Measurements from ENCODE around the gene FRYL. TPM values are rescaled to one million over a fixed set of nuclear protein-coding genes. Genes with fewer than 3 reads are reported as not detected.

FRYL gene
- total RNA-seq, 4 donors from 2014 or later = 46.0 to 66.5 (median 55.8) TPM

- Histone ChIP-seq H3K36me3 (no peaks in the 10 kb centered on the region), H3K9me3 (peaks cover 0 to 6% (median 0%) of the 10 kb centered on the region in 4 donors), H3K27me3 (no peaks in the 10 kb centered on the region), H3K27ac (replicated peaks in 1 of 4) (no peak overlapping the region), H3K4me3 (no peak overlapping the region), H3K4me1 (peaks cover 6 to 32% (median 10%) of the 10 kb centered on the region in 4 donors)
- TF ChIP-seq EP300 (IDR thresholded peaks at IDR 0.05) (no peak), POLR2AphosphoS5 (IDR thresholded peaks at IDR 0.05) (no peak), POLR2A (IDR thresholded peaks at IDR 0.05; ENCODE audit: low read depth) (no peak), CTCF (IDR thresholded peaks at IDR 0.05) (no peak)
- intact Hi-C loops (cut with DNase I) = no loop called here
- no peak for DNase-seq (ENCODE audit: extremely low spot score)
- WGBS = 78% methylated on average over 2 of the region's 2 CpGs
Observed at GRCh38 chr4:48667148-48667547, 112.9 kb downstream of the FRYL start.

GRCh38 chr4:48665555-48666186 lies 114.4 kb downstream of the FRYL start:
- Histone ChIP-seq H3K27ac (replicated peaks in 1 of 4) (no peak overlapping the region), H3K27me3 (no peaks in the 10 kb centered on the region), H3K36me3 (no peaks in the 10 kb centered on the region), H3K4me1 (peaks cover 10 to 32% (median 10%) of the 10 kb centered on the region in 4 donors), H3K9me3 (peaks cover 0 to 7% (median 0%) of the 10 kb centered on the region in 4 donors), H3K4me3 (no peak overlapping the region)
- no peak for TF ChIP-seq POLR2AphosphoS5 (IDR thresholded peaks at IDR 0.05)
- no peak for TF ChIP-seq CTCF (IDR thresholded peaks at IDR 0.05)
- no peak for TF ChIP-seq EP300 (IDR thresholded peaks at IDR 0.05)
- no peak for TF ChIP-seq POLR2A (IDR thresholded peaks at IDR 0.05; ENCODE audit: low read depth)
- intact Hi-C loops (cut with DNase I) = no loop called here
- 88% methylated on average over 4 of the region's 4 CpGs for whole genome bisulfite sequencing
- no peak for DNase-seq (ENCODE audit: extremely low spot score)

GRCh38 chr4:48664938-48665337 lies 115.1 kb downstream of the FRYL start:
- Histone ChIP-seq H3K27ac (replicated peaks in 1 of 4) (no peak overlapping the region), H3K4me1 (peaks cover 10 to 32% (median 10%) of the 10 kb centered on the region in 4 donors), H3K27me3 (no peaks in the 10 kb centered on the region), H3K36me3 (no peaks in the 10 kb centered on the region), H3K4me3 (no peak overlapping the region), H3K9me3 (peaks cover 0 to 7% (median 0%) of the 10 kb centered on the region in 4 donors)
- no peak for DNase-seq (ENCODE audit: extremely low spot score)
- TF ChIP-seq EP300 (IDR thresholded peaks at IDR 0.05) = no peak
- TF ChIP-seq POLR2AphosphoS5 (IDR thresholded peaks at IDR 0.05) = no peak
- TF ChIP-seq CTCF (IDR thresholded peaks at IDR 0.05) = no peak
- TF ChIP-seq POLR2A (IDR thresholded peaks at IDR 0.05; ENCODE audit: low read depth) = no peak
- intact Hi-C loops (cut with DNase I) = no loop called here

- Histone ChIP-seq H3K27me3 (no peaks in the 10 kb centered on the region), H3K9me3 (peaks cover 0 to 7% (median 0%) of the 10 kb centered on the region in 4 donors), H3K4me1 (peaks cover 4 to 17% (median 9%) of the 10 kb centered on the region in 4 donors), H3K36me3 (no peaks in the 10 kb centered on the region), H3K27ac (replicated peaks in 1 of 4) (no peak overlapping the region), H3K4me3 (no peak overlapping the region)
- 85% methylated on average over 1 of the region's 1 CpG for WGBS
- TF ChIP-seq POLR2AphosphoS5 (IDR thresholded peaks at IDR 0.05) (no peak), POLR2A (IDR thresholded peaks at IDR 0.05; ENCODE audit: low read depth) (no peak), EP300 (IDR thresholded peaks at IDR 0.05) (no peak), CTCF (IDR thresholded peaks at IDR 0.05) (no peak)
- DNase-seq (ENCODE audit: extremely low spot score) = no peak
- intact Hi-C loops (cut with DNase I) = no loop called here
Observed at GRCh38 chr4:48661391-48661790, 118.7 kb downstream of the FRYL start.

- DNase-seq (ENCODE audit: extremely low spot score) = no peak
- TF ChIP-seq POLR2A (IDR thresholded peaks at IDR 0.05; ENCODE audit: low read depth) = no peak
- no peak for TF ChIP-seq EP300 (IDR thresholded peaks at IDR 0.05)
- H3K27me3 ChIP-seq = no peaks in the 10 kb centered on the region
- H3K27ac ChIP-seq (replicated peaks in 1 of 4) = no peak overlapping the region
- H3K9me3 ChIP-seq = peaks cover 0 to 7% (median 0%) of the 10 kb centered on the region in 4 donors
- H3K4me3 ChIP-seq = no peak overlapping the region
- peaks cover 2 to 9% (median 4%) of the 10 kb centered on the region in 4 donors for H3K4me1 ChIP-seq
- intact Hi-C loops (cut with DNase I) = no loop called here
- no peaks in the 10 kb centered on the region for H3K36me3 ChIP-seq
Observed at GRCh38 chr4:48660347-48660746, 119.7 kb downstream of the FRYL start.
